Activated CD8-positive, alpha-beta T cell treated with anti-CD3 and anti-CD28 coated beads for 36 hours (primary cell): ENCODE data around the gene ZNF184. TPM values are rescaled to one million over a fixed set of nuclear protein-coding genes. Genes with fewer than 3 reads are reported as not detected.

ENCODE experiments used
- ATAC-seq: fragments of 200-7000 bp; cut with Tn5 transposase; one replicate; pipeline ENCODE4 v1.10.0; 2021; ENCODE audit warnings: mild to moderate bottlenecking, moderate library complexity
- CTCF ChIA-PET: fragments of 350-600 bp; sonication (Branson Sonifier 250); formaldehyde crosslinking; loops from one replicate; lab custom pipeline; 2021; ENCODE audit warnings: antibody characterized with exemption; lab: Charles Lee
- POLR2A ChIA-PET: fragments of 350-600 bp; sonication (Branson Sonifier 250); formaldehyde crosslinking; loops from one replicate; lab custom pipeline; 2021; ENCODE audit warnings: antibody characterized with exemption; lab: Charles Lee
- DNase-seq: peaks from one replicate; pipeline ENCODE4 v3.0.0-alpha.2; 2020
- H3K27ac Mint-ChIP-seq: one replicate; pipeline ENCODE4 v1.8.0; 2021; ENCODE audit warnings: mild to moderate bottlenecking, mixed read lengths
- H3K27me3 Mint-ChIP-seq: one replicate; pipeline ENCODE4 v1.8.0; 2021; ENCODE audit warnings: mixed read lengths
- H3K36me3 Mint-ChIP-seq: one replicate; pipeline ENCODE4 v1.8.0; 2021; ENCODE audit warnings: low read depth, mixed read lengths
- H3K4me1 Mint-ChIP-seq: one replicate; pipeline ENCODE4 v1.8.0; 2021; ENCODE audit warnings: low read depth, mixed read lengths
- H3K4me3 Mint-ChIP-seq: one replicate; pipeline ENCODE4 v1.8.0; 2021; ENCODE audit warnings: mild to moderate bottlenecking, moderate library complexity, mixed read lengths
- H3K9me3 Mint-ChIP-seq: one replicate; pipeline ENCODE4 v1.8.0; 2021; ENCODE audit warnings: mixed read lengths
- CTCF ChIP-seq: fragments of 200-600 bp; IDR thresholded peaks from one replicate; pipeline ENCODE4 v1.8.0; 2022; ENCODE audit warnings: antibody characterized with exemption, mild to moderate bottlenecking
- intact Hi-C: fragments of 100-400 bp; cut with micrococcal nuclease; formaldehyde crosslinking; loops from one replicate; pipeline ENCODE4 v1.10.0; 2022
- total RNA-seq, 2 experiments: library from RNA; stranded (reverse); gene quantifications; one replicate each; pipeline ENCODE4 v1.2.3, GENCODE V29; 2021

The ZNF184 gene
- total RNA-seq, 2 experiments from 2014 or later, result 10.4 to 11.5 TPM

DNA sequence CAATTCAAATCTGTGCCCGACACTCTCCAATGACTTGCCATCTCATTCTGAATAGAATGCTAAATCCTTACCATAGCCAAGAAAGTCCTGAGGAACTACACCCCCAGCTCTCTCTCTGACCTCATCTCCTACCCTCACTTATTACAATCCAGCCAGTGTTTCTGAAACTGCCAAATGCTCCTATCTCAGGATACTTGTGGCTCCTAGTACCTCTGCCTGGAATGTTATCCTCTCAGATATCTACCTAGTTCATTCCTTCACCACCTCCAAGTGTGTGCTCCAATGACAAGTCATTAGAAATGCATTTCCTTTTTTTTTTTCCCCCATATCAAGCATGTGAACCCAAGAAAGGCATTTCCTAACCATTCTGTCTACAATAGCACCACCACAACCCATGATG lies 24.4 kb downstream of the ZNF184 start:
- Mint-ChIP-seq H3K4me3 (no peak overlapping the region), H3K27me3 (no peaks in the 10 kb centered on the region), H3K36me3 (peaks cover 60% of the 10 kb centered on the region), H3K4me1 (no peaks in the 10 kb centered on the region), H3K9me3 (peaks cover 60% of the 10 kb centered on the region), H3K27ac (no peak overlapping the region)
- ATAC-seq (no peak), DNase-seq (no peak)
- CTCF ChIA-PET, result no interaction called here
- TF ChIP-seq CTCF, result no peak
- intact Hi-C loops, result no loop called here
- POLR2A ChIA-PET, result no interaction called here

GRCh38 chr6:27442932-27443331 lies 30.0 kb downstream of the ZNF184 start:
- no peak for TF ChIP-seq CTCF
- ChIA-PET POLR2A (no interaction called here), CTCF (no interaction called here)
- Mint-ChIP-seq H3K36me3 (peaks cover 14% of the 10 kb centered on the region), H3K4me1 (no peaks in the 10 kb centered on the region), H3K27me3 (no peaks in the 10 kb centered on the region), H3K4me3 (no peak overlapping the region), H3K27ac (no peak overlapping the region), H3K9me3 (peaks cover 23% of the 10 kb centered on the region)
- ATAC-seq, result no peak
- intact Hi-C loops, result no loop called here
- DNase-seq, result no peak

DNA sequence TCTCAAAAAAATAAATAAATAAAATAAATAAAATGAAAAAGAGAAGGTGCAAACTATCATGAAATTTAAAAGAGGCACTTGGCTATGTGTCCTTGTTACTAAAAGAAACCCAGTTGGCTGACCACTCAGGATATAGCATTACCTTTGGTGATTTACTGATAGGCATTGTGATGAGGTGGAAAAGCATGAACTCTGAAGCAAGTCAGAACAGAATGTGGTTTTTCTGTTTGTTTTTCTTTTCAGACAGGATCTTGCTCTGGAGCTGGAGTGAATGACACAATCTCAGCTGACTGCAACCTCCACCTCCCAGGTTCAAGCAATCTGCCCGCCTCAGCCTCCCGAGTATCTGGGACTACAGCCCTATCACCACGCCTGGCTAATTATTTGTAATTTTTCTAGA lies 31.9 kb downstream of the ZNF184 start:
- intact Hi-C loops, result no loop called here
- ATAC-seq (no peak), DNase-seq (no peak)
- H3K27me3 Mint-ChIP-seq, result no peaks in the 10 kb centered on the region
- CTCF ChIA-PET, result no interaction called here
- TF ChIP-seq CTCF, result no peak
- POLR2A ChIA-PET, result no interaction called here
- peaks cover 7% of the 10 kb centered on the region for H3K36me3 Mint-ChIP-seq
- H3K4me1 Mint-ChIP-seq, result no peaks in the 10 kb centered on the region
- H3K27ac Mint-ChIP-seq, result no peak overlapping the region
- H3K9me3 Mint-ChIP-seq, result peaks cover 15% of the 10 kb centered on the region
- H3K4me3 Mint-ChIP-seq, result no peak overlapping the region

- TF ChIP-seq CTCF, result no peak
- Mint-ChIP-seq H3K27ac (no peak overlapping the region), H3K27me3 (peaks cover 1% of the 10 kb centered on the region), H3K4me1 (no peaks in the 10 kb centered on the region), H3K36me3 (peaks cover 6% of the 10 kb centered on the region), H3K4me3 (no peak overlapping the region), H3K9me3 (peaks cover 18% of the 10 kb centered on the region)
- ATAC-seq (no peak), DNase-seq (no peak)
- intact Hi-C loops, result no loop called here
- ChIA-PET POLR2A (no interaction called here), CTCF (no interaction called here)
These were observed 33.5 kb downstream of the ZNF184 start for GRCh38 chr6:27439371-27439770.

- H3K27ac Mint-ChIP-seq, result no peak overlapping the region
- intact Hi-C loops, result no loop called here
- peaks cover 13% of the 10 kb centered on the region for H3K27me3 Mint-ChIP-seq
- H3K4me1 Mint-ChIP-seq, result no peaks in the 10 kb centered on the region
- no peak for TF ChIP-seq CTCF
- H3K36me3 Mint-ChIP-seq, result peaks cover 4% of the 10 kb centered on the region
- DNase-seq (no peak), ATAC-seq (no peak)
- H3K4me3 Mint-ChIP-seq, result no peak overlapping the region
- ChIA-PET CTCF (no interaction called here), POLR2A (no interaction called here)
- peaks cover 13% of the 10 kb centered on the region for H3K9me3 Mint-ChIP-seq
These were observed 39.2 kb downstream of the ZNF184 start for GRCh38 chr6:27433714-27434113.
